Stimulated activated CD4-positive, alpha-beta T cell treated with anti-CD3 and anti-CD28 coated beads, Interleukin-12 subunit alpha, Interleukin-12 subunit beta, amount 100 ng/mL, for 48 hours (primary cell): ENCODE results near the gene UGT1A1.

Source experiments
- DNase-seq, 3 donors: peaks; one replicate each; pipeline ENCODE4 v3.0.0-alpha.2; 2020; ENCODE audit warnings: low read depth in 2 of 3, low spot score in 1 of 3

The UGT1A1 gene

GRCh38 chr2:233756429-233757081 is 3.5 kb upstream of the UGT1A1 start:
- DNase-seq = no peak

- DNase-seq = no peak
Measured at GRCh38 chr2:233758141-233758540, 1.9 kb upstream of the UGT1A1 start.

GRCh38 chr2:233758849-233759248 is 1.2 kb upstream of the UGT1A1 start:
- DNase-seq = no peak

- no peak for DNase-seq
Measured at GRCh38 chr2:233761040-233761769, 1.1 kb downstream of the UGT1A1 start.

- DNase-seq = no peak
Measured at GRCh38 chr2:233764264-233764663, 4.2 kb downstream of the UGT1A1 start.

- DNase-seq = no peak
Measured at GRCh38 chr2:233764761-233765160, 4.7 kb downstream of the UGT1A1 start.

- DNase-seq = no peak
Measured at GRCh38 chr2:233766416-233766815, 6.3 kb downstream of the UGT1A1 start.

- no peak for DNase-seq
Measured at GRCh38 chr2:233768076-233768475, 8.0 kb downstream of the UGT1A1 start.

GRCh38 chr2:233769260-233769659 is 9.2 kb downstream of the UGT1A1 start:
- DNase-seq = no peak

GRCh38 chr2:233772153-233772552 is 12.1 kb downstream of the UGT1A1 start:
- no peak for DNase-seq

GRCh38 chr2:233772583-233772982 is 12.5 kb downstream of the UGT1A1 start:
- no peak for DNase-seq

- no peak for DNase-seq
Measured at GRCh38 chr2:233773854-233774253, 13.8 kb downstream of the UGT1A1 start.

- DNase-seq = no peak
Measured at GRCh38 chr2:233775414-233775813, 15.3 kb downstream of the UGT1A1 start.

GRCh38 chr2:233778030-233778429 is 18.0 kb downstream of the UGT1A1 start, which contains the start of gene MROH2A:
Gene MROH2A, plus strand, starts transcription at chr2:233778330. Its CDS starts 1,029 bp downstream, at chr2:233779359.
- no peak for DNase-seq

GRCh38 chr2:233779722-233780121 is 19.7 kb downstream of the UGT1A1 start:
- no peak for DNase-seq

- DNase-seq = no peak
Measured at GRCh38 chr2:233780771-233781170, 20.7 kb downstream of the UGT1A1 start.

GRCh38 chr2:233789554-233789953 is 29.5 kb downstream of the UGT1A1 start:
- no peak for DNase-seq

GRCh38 chr2:233791151-233791882 is 31.2 kb downstream of the UGT1A1 start:
- DNase-seq = no peak

GRCh38 chr2:233791883-233792329 is 31.8 kb downstream of the UGT1A1 start:
- no peak for DNase-seq

GRCh38 chr2:233792720-233793119 is 32.6 kb downstream of the UGT1A1 start:
- DNase-seq = no peak

GRCh38 chr2:233793465-233794127 is 33.5 kb downstream of the UGT1A1 start:
- DNase-seq = no peak
